Ectodermal cell (in vitro differentiated cells): ENCODE results near the gene DENND6A.
A peak's percentile ranks its signal among the peaks of the same experiment; 100 is the strongest.

Source experiments
- H3K27ac ChIP-seq: 2 replicates; pipeline ENCODE4 v1.7.0; 2013; ENCODE audit warnings: mild to moderate bottlenecking, low read depth, low read length; ENCODE audit not compliant: insufficient read depth, poor library complexity, severe bottlenecking
- H3K27me3 ChIP-seq: 2 replicates; pipeline ENCODE4 v1.7.0; 2013; ENCODE audit warnings: mild to moderate bottlenecking, low read length; ENCODE audit not compliant: insufficient read depth, control insufficient read depth, poor library complexity, severe bottlenecking
- H3K36me3 ChIP-seq: one replicate; pipeline ENCODE4 v1.7.0; 2013; ENCODE audit warnings: low read length; ENCODE audit not compliant: control insufficient read depth, insufficient read depth
- H3K4me1 ChIP-seq: one replicate; pipeline ENCODE4 v1.7.0; 2013; ENCODE audit warnings: low read length; ENCODE audit not compliant: control insufficient read depth, insufficient read depth
- H3K4me3 ChIP-seq: 2 replicates; pipeline ENCODE4 v1.7.0; 2013; ENCODE audit warnings: low read depth, low read length, control low read depth; ENCODE audit not compliant: insufficient read depth
- H3K9me3 ChIP-seq: 2 replicates; pipeline ENCODE4 v1.7.0; 2013; ENCODE audit warnings: mild to moderate bottlenecking, low read length, moderate library complexity; ENCODE audit not compliant: control insufficient read depth
- WGBS, 2 experiments: methylation state at CpG; one replicate each; pipeline ENCODE4 v1.1.7; 2013; ENCODE audit warnings: missing lambda C conversion rate in 2 of 2; 5-methylcytosine and 5-hydroxymethylcytosine counted together

The DENND6A gene

GRCh38 chr3:57605683-57606082 is 87.2 kb downstream of the DENND6A start:
- Histone ChIP-seq H3K27ac (no peak overlapping the region), H3K4me1 (no peaks in the 10 kb centered on the region), H3K4me3 (no peak overlapping the region), H3K27me3 (no peaks in the 10 kb centered on the region), H3K9me3 (no peaks in the 10 kb centered on the region), H3K36me3 (no peaks in the 10 kb centered on the region)

GRCh38 chr3:57604971-57605370 is 87.9 kb downstream of the DENND6A start:
- no peaks in the 10 kb centered on the region for H3K4me1 ChIP-seq
- H3K36me3 ChIP-seq, result no peaks in the 10 kb centered on the region
- H3K27ac ChIP-seq, result no peak overlapping the region
- H3K4me3 ChIP-seq, result no peak overlapping the region
- WGBS, 2 experiments, result 92 to 98% methylated on average over 2 of the region's 2 CpGs
- H3K9me3 ChIP-seq, result no peaks in the 10 kb centered on the region
- H3K27me3 ChIP-seq, result no peaks in the 10 kb centered on the region

DNA sequence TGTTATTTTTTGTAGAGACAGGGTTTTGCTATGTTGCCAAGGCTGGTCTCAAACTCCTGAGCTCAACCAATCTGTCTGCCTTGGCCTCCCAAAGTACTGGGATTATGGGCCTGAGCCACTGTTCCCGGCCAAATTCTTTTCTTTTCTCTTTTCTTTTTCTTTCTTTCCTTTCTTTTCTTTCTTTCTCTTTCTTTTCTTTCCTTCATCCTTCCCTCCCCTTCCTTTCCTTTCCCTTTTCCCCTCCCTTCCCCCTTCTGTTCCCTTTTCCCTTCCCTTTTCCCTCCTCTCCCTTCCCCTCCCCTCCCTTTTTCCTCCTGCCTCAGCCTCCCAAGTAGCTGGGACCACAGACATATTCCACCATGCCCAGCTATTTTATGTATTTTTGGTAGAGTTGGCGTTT is 92.7 kb downstream of the DENND6A start:
- Histone ChIP-seq H3K4me3 (no peak overlapping the region), H3K9me3 (no peaks in the 10 kb centered on the region), H3K4me1 (peaks cover 6% of the 10 kb centered on the region), H3K27ac (no peak overlapping the region), H3K36me3 (no peaks in the 10 kb centered on the region), H3K27me3 (no peaks in the 10 kb centered on the region)
- 90 to 91% methylated on average over 2 of the region's 2 CpGs for WGBS, 2 experiments

DNA sequence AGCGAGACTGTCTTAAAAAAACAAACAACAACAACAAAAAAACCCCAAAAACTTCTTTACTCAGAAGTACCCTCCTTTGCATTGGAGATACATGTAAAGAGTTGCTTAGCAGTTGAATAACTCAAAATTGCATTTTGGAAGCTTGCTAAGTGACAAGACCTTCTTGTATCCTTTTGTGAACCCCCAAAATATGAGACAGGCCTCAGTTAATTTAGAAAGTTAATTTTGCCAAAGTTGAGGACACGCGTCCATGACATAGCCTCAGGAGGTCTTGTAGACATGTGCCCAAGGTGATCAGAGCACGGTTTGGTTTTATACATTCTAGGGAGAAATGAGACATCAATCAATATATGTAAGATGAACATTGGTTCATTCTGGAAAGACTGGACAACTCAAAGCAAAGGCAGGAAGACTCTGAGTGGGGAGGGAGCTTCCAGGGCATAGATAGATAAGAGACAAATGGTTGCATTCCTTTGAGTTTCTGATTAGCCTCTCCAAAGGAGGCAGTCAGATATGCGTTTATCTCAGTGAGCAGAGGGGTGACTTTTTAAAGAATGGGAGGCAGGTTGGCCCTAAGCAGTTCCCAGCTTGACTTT is 94.0 kb downstream of the DENND6A start:
- 77 to 83% methylated on average over 5 of the region's 5 CpGs for WGBS, 2 experiments
- Histone ChIP-seq H3K4me1 (peaks cover 9% of the 10 kb centered on the region), H3K27ac (no peak overlapping the region), H3K27me3 (no peaks in the 10 kb centered on the region), H3K9me3 (no peaks in the 10 kb centered on the region), H3K4me3 (peak overlapping the region; percentile 69), H3K36me3 (no peaks in the 10 kb centered on the region)

DNA sequence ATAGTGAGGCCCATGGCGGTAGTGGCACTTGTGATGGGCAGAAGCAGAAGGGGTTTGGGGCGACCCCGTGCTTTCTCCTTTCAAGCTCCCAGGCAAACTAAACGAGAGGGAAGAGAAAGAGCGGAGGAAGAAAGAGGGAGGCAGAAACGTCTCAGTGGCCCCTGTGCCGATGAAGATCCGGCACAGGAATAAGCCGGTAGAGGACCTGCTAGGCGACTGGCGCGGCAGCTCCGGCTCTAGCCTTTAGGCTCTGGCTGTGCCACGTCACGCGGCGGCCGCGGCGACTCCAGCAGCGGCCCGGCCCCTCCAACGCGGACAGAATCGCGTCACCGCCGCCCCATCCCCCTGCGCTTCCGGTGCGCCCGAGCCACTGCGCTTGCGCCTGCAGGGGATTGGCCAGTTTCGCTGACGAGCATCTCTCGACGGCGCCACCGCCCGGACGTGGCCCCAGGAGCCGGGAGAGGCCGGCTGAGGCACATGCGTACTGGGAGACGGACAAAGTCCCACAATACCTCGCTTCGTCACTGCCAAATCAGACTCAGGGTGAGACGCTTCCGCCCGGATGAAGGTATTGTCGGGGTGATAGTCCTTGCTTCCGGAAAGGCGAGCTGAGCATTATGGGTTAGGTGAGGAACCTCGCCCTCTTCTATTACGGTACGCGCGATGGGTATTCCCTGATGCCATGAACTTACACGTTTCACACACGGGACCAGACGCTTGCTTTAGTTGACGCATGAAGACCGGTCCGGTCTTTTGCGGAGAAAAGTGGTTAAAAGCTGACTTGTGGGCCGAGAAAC is 95.6 kb downstream of the DENND6A start, which contains the start of gene ARF4:
ARF4 (minus strand) TSS at position 218 of the 797 bp plus-strand sequence; CDS start at position 14, 204 bp downstream.
- Histone ChIP-seq H3K27ac (peak within 1 kb of the TSS; percentile 100), H3K36me3 (no peaks in the 10 kb centered on the region), H3K4me3 (peak within 1 kb of the TSS; percentile 69), H3K9me3 (no peaks in the 10 kb centered on the region), H3K4me1 (peaks cover 9% of the 10 kb centered on the region), H3K27me3 (no peaks in the 10 kb centered on the region)
- WGBS, 2 experiments, result 0% methylated on average over 67 of the region's 67 CpGs

DNA sequence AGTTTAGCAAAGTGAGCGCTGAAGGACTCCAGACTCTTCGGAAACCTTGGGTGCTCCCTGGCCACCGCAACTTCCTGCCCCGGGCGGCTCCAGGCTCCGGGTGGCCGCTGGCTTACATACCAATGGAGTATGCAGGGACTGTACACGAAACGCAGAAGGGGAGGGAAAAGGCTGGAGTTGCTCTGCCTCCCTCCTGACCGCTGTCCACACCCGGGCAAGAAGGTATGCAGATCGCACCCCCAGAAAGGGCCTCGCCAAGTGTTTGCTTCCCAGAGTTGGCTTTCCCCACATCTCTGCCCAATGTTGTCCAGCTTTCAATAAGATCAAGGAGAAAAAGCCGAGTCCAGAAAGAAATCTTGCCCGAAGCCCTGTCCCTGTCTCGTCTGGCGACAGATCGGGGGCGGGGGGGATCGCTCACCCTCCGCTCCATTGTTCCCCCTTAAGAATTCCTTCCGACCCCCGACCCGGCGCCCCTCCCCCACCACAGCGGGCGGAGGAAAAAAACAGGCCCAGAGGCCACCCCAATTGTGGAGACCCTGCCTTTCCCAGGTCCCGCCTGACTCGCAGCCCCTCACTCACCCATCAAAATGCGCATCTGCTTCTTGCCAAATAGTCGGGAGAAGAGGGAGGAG is 96.3 kb downstream of the DENND6A start:
- peak overlapping the region; percentile 100 for H3K27ac ChIP-seq
- peak overlapping the region; percentile 69 for H3K4me3 ChIP-seq
- H3K36me3 ChIP-seq, result no peaks in the 10 kb centered on the region
- peaks cover 9% of the 10 kb centered on the region for H3K4me1 ChIP-seq
- H3K27me3 ChIP-seq, result no peaks in the 10 kb centered on the region
- no peaks in the 10 kb centered on the region for H3K9me3 ChIP-seq
- 0% methylated on average over 31 of the region's 31 CpGs for WGBS, 2 experiments

GRCh38 chr3:57594576-57594975 is 98.3 kb downstream of the DENND6A start:
- H3K4me1 ChIP-seq, result peaks cover 9% of the 10 kb centered on the region
- H3K27ac ChIP-seq, result no peak overlapping the region
- H3K4me3 ChIP-seq, result no peak overlapping the region
- 89 to 94% methylated on average over 5 of the region's 5 CpGs for WGBS, 2 experiments
- H3K27me3 ChIP-seq, result no peaks in the 10 kb centered on the region
- no peaks in the 10 kb centered on the region for H3K9me3 ChIP-seq
- no peaks in the 10 kb centered on the region for H3K36me3 ChIP-seq

- 92 to 97% methylated on average over 4 of the region's 4 CpGs for WGBS, 2 experiments
- no peak overlapping the region for H3K4me3 ChIP-seq
Observed at GRCh38 chr3:57594144-57594543, 98.7 kb downstream of the DENND6A start.

GRCh38 chr3:57592306-57592705 is 100.6 kb downstream of the DENND6A start:
- H3K27me3 ChIP-seq, result no peaks in the 10 kb centered on the region
- peaks cover 9% of the 10 kb centered on the region for H3K4me1 ChIP-seq
- H3K36me3 ChIP-seq, result no peaks in the 10 kb centered on the region
- no peak overlapping the region for H3K27ac ChIP-seq
- no peaks in the 10 kb centered on the region for H3K9me3 ChIP-seq
- 77% methylated on average over 6 of the region's 6 CpGs for WGBS, 2 experiments
- no peak overlapping the region for H3K4me3 ChIP-seq

More at GRCh38 chr3:57594144-57594543, 98.7 kb downstream of the DENND6A start:
- no peak overlapping the region for H3K27ac ChIP-seq
- no peaks in the 10 kb centered on the region for H3K9me3 ChIP-seq
- no peaks in the 10 kb centered on the region for H3K36me3 ChIP-seq
- H3K4me1 ChIP-seq, result peaks cover 9% of the 10 kb centered on the region
- H3K27me3 ChIP-seq, result no peaks in the 10 kb centered on the region

DNA sequence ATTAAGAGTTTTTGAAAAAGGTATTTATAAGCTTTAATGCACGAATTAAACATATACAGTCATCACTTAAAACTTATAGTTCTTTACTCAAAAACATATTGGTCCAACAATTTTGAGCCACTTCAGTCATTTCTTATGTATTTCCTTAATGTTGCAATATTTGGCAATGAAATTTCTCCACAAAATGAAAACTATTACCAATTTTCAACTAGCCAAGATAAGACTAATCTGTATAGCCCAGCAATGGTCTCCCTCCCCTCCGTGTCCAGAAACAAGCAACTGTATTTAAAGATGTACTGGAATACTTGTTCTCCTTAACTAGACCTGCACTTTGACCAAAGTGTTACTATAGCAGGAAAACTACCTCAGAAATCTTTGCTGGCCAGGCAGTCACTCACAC is 105.0 kb downstream of the DENND6A start:
- Histone ChIP-seq H3K4me3 (no peak overlapping the region), H3K9me3 (no peaks in the 10 kb centered on the region), H3K27me3 (no peaks in the 10 kb centered on the region), H3K4me1 (no peaks in the 10 kb centered on the region), H3K36me3 (peaks cover 7% of the 10 kb centered on the region), H3K27ac (no peak overlapping the region)
- 98 to 100% methylated on average over 1 to 2 of the region's 2 CpGs for WGBS, 2 experiments
